BE2C (cell line): Measurements from ENCODE around the gene RXRG.

Experiments used
- DNase-seq: peaks from one replicate; pipeline ENCODE4 v3.0.0-alpha.2; 2020
- H3K27me3 ChIP-seq: fragments of 250-450 bp; sonication (Bioruptor Pico); 2 replicates; pipeline ENCODE4 v1.5.1; 2020; ENCODE audit warnings: mild to moderate bottlenecking
- H3K36me3 ChIP-seq: fragments of 250-450 bp; sonication (Bioruptor Pico); 2 replicates; pipeline ENCODE4 v1.5.1; 2020; ENCODE audit warnings: mild to moderate bottlenecking
- H3K4me1 ChIP-seq: fragments of 250-450 bp; sonication (Bioruptor Pico); 2 replicates; pipeline ENCODE4 v1.5.1; 2020
- H3K4me3 ChIP-seq: 2 replicates; pipeline ENCODE4 v1.5.1; 2011; ENCODE audit warnings: low read depth, low read length
- H3K9me3 ChIP-seq: fragments of 250-450 bp; sonication (Bioruptor Pico); 2 replicates; pipeline ENCODE4 v1.5.1; 2020
- TF ChIP-seq, protein P1 (sequence below): IDR thresholded peaks from 2 replicates; pipeline ENCODE4 v1.5.1; 2012; ENCODE audit warnings: mild to moderate bottlenecking, low read depth, low read length

The RXRG gene

DNA sequence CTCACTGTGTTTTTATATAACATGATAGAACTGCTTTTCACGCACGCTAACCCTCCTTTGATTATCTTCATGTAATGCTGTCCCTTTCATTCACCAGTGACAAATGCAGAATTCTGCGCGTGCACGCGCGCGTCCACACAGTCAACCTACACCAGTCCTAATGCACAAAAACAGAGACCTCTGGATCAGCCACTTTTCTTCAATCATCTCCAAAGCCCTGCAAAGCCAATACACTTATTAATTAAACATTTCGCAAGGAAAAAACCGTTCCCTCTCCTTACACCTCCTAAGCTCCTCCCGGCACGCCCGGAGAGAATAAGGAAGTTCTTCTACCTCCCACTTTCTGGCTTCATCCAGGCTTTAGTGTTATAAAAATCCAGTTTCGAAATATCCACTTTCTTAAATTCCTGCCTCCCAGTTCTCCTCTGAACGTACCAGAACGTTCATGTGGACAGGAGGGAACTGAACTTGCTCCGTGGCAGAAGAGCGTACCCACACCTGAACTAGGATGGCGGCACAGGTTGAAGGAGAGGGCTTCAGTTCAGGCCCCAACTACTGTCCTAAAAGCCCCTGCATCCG is 93.0 kb downstream of the RXRG start:
- Histone ChIP-seq H3K9me3 (no peaks in the 10 kb centered on the region), H3K4me3 (no peak overlapping the region)
- TF ChIP-seq, protein P1, sequence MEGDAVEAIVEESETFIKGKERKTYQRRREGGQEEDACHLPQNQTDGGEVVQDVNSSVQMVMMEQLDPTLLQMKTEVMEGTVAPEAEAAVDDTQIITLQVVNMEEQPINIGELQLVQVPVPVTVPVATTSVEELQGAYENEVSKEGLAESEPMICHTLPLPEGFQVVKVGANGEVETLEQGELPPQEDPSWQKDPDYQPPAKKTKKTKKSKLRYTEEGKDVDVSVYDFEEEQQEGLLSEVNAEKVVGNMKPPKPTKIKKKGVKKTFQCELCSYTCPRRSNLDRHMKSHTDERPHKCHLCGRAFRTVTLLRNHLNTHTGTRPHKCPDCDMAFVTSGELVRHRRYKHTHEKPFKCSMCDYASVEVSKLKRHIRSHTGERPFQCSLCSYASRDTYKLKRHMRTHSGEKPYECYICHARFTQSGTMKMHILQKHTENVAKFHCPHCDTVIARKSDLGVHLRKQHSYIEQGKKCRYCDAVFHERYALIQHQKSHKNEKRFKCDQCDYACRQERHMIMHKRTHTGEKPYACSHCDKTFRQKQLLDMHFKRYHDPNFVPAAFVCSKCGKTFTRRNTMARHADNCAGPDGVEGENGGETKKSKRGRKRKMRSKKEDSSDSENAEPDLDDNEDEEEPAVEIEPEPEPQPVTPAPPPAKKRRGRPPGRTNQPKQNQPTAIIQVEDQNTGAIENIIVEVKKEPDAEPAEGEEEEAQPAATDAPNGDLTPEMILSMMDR, result no peak

More for the DNA sequence above, 93.0 kb downstream of the RXRG start:
- Histone ChIP-seq H3K36me3 (no peaks in the 10 kb centered on the region), H3K4me1 (no peaks in the 10 kb centered on the region), H3K27me3 (peaks cover 90% of the 10 kb centered on the region)
- DNase-seq, result no peak
